Fibroblast of pulmonary artery (primary cell): ENCODE measurements around the gene TAF4B.
"Not testable (repeated sequence)": the region's sequence is repeated elsewhere in the genome, so short reads cannot be mapped to it uniquely, and the experiment has no call there.

Experiments
- DNase-seq: peaks from one replicate; pipeline ENCODE4 v3.0.0-alpha.2; 2010; ENCODE audit warnings: low read depth
- H3K4me3 ChIP-seq: replicated peaks from 2 replicates; pipeline ENCODE4 v1.5.1; 2011; ENCODE audit warnings: low read depth, mild to moderate bottlenecking, control low read depth, low read length, moderate library complexity
- CTCF ChIP-seq: IDR thresholded peaks from 2 replicates; pipeline ENCODE4 v1.5.1; 2011; ENCODE audit warnings: mild to moderate bottlenecking, control low read depth, low read length, inconsistent platforms; ENCODE audit errors: missing control alignments

Gene TAF4B

GRCh38 chr18:26287644-26288043 is 61.4 kb downstream of the TAF4B start:
- no peak overlapping the region for H3K4me3 ChIP-seq
- no peak for TF ChIP-seq CTCF
- DNase-seq: no peak

DNA sequence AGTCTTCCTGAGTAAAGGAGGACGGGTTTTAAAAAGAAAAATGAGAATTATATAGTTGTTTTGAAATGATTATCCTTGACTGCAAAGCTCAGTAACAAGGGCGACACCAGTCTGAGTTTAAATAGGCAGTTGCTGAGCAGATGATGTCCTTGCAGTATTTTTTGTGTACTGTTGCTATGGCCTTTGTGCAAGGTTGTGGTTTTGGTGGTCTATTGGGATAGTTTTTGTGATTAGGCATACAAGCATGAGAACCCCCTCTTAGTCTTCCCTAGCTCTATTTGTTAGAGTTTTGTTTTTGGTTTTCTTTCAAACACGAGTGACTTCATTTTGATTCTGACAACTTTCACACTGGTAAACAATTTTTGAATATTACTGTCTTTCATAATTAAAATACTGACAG is 64.1 kb downstream of the TAF4B start:
- TF ChIP-seq CTCF: no peak
- DNase-seq: no peak

DNA sequence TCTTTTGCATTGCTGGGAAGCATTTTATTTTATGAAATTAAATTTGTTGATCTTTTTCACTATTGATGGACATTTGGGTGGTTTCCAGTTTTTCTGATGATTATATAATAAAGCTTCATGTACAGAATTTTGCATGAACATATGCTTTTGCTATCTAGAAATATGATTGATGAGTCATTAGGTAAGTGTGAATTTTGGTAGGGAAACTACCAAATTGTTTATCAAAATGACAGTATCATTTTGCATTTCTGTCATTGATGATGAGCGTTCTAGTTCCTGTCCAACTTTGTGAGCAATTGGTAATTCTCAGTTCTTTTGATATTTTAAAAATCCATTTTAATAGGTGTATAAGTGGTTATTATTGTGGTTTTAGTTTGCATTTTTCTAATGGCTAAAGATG is 67.7 kb downstream of the TAF4B start:
- no peak overlapping the region for H3K4me3 ChIP-seq
- no peak for DNase-seq

More for the DNA sequence above, 64.1 kb downstream of the TAF4B start:
- H3K4me3 ChIP-seq: no peak overlapping the region

DNA sequence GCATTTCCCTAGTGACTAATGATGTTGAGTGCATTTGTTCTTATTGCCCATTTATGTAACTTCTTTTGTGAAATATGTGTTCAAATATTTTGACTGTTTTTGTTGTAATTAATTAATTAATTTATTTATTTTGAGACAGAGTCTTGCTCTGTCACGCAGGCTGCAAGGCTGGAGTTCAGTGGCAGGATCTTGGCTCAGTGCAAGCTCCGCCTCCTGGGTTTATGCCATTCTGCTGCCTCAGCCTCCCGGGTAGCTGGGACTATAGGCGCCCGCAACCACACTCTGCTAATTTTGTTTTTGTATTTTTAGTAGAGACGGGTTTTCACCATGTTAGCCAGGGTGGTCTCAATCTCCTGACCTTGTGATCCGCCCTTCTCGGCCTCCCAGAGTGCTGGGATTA is 71.9 kb downstream of the TAF4B start:
- no peak overlapping the region for H3K4me3 ChIP-seq
- DNase-seq: no peak
- no peak for TF ChIP-seq CTCF

More for the DNA sequence above, 67.7 kb downstream of the TAF4B start:
- no peak for TF ChIP-seq CTCF

DNA sequence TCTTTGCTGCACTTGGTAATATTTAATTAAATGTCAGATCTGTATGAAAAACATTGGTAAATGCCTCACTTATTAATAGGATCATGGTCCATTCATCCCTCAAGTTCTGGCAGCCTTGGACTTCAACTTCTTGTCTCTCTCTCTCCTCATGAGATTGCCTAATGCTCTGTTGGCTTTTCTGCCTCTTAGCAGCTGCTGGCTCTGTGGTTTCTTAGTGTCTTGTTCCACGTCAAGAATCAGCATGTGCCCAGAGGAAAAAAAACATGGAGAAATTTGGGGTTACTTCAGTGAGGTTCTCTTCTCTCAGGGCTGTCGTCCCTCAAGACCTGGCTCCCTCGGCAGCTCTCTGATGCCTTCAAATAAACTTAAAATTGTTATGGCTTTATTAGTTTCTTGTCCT is 75.4 kb downstream of the TAF4B start:
- TF ChIP-seq CTCF: no peak
- H3K4me3 ChIP-seq: no peak overlapping the region
- DNase-seq: peak; percentile 37

- not testable (repeated sequence) for H3K4me3 ChIP-seq, DNase-seq
Observed at GRCh38 chr18:26303222-26303621, 77.0 kb downstream of the TAF4B start.

- no peak for TF ChIP-seq CTCF
- DNase-seq: no peak
- H3K4me3 ChIP-seq: no peak overlapping the region
Observed at GRCh38 chr18:26304511-26304910, 78.3 kb downstream of the TAF4B start.

DNA sequence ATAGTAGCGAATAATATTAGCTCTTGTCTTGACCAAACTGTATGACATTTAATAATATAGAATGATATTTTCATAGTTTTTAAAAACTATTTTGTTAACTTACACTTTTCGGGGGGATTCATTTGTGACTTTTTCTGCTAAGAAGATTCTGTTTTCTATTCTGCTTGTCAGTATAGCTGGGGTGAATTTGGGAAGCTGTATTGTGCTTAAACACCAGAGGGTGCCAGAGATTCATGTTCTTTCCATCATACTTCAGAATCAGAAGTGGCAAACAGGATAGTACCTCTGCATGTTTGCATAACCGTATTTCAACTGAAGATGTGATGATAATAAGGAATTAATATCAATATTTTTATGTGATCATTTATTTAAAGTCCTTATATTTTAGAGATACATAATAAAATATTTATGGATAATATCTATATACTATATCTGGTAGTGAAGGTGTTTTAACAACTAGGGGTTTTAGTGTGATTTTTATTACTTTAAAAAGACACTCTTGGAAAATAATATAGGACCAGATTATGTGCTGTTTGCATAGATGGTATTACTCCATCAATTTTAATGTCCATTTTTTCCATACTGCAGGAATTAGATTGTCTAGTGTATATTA is 81.0 kb downstream of the TAF4B start:
- no peak overlapping the region for H3K4me3 ChIP-seq
- TF ChIP-seq CTCF: peak; percentile 88
- peak; percentile 80 for DNase-seq
